ENCODE measurements around the gene PIGA. TPM values are rescaled to one million over a fixed set of nuclear protein-coding genes. Genes with fewer than 3 reads are reported as not detected.
"Not testable (repeated sequence)": the region's sequence is repeated elsewhere in the genome, so short reads cannot be mapped to it uniquely, and the experiment has no call there.

PIGA gene
- total RNA-seq, 1 experiment from 2014 or later, result 19.4 TPM

DNA sequence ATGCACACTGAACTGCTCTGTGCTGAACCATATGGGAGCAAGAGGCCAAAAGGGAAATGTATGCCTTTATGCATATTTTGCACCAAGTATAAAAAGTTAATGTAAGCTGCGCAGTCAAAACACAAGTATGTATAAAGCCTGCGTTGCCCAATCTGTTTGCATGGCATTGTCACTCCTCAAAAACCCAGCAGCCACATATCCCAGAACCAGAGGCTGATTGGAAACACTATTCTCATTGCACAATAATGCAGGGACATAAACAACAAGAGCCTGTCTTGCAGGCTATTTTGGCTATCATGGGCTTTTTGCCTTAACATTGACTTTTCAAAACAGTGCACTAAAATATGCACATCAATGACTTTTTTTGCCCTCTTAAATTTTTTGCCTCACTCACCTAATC lies 60.4 kb downstream of the PIGA start:
- H3K27ac Mint-ChIP-seq (ENCODE audit: unreplicated experiment), result no peak overlapping the region
- H3K36me3 ChIP-seq (ENCODE audit: control insufficient read depth, insufficient read depth, low read length), result no peaks in the 10 kb centered on the region
- H3K4me3 ChIP-seq (ENCODE audit: low read depth, low read length), result no peak overlapping the region
- H3K4me3 Mint-ChIP-seq (ENCODE audit: unreplicated experiment), result no peak overlapping the region
- peaks cover 5% of the 10 kb centered on the region for H3K4me1 Mint-ChIP-seq (ENCODE audit: low read depth, unreplicated experiment)
- peaks cover under 1% of the 10 kb centered on the region for H3K36me3 Mint-ChIP-seq (ENCODE audit: insufficient read depth, unreplicated experiment)
- no peaks in the 10 kb centered on the region for H3K4me1 ChIP-seq
- no peaks in the 10 kb centered on the region for H3K9me3 Mint-ChIP-seq (ENCODE audit: unreplicated experiment)
- no peaks in the 10 kb centered on the region for H3K27me3 Mint-ChIP-seq (ENCODE audit: insufficient read depth, unreplicated experiment)
- H3K27me3 ChIP-seq (replicated peaks; ENCODE audit: control insufficient read depth, insufficient read depth, low read length), result no peaks in the 10 kb centered on the region
- ChIA-PET CTCF (no interaction called here), POLR2A (no interaction called here)
- no TSS peak for BruUV-seq (replicated peaks)
- no peak for TF ChIP-seq CTCF (IDR thresholded peaks at IDR 0.05; ENCODE audit: insufficient read depth in 1 of 2, low read depth in 1 of 2, low read length in 1 of 2, severe bottlenecking in 1 of 2, unreplicated experiment in 1 of 2)
- intact Hi-C loops (cut with micrococcal nuclease; ENCODE audit: unreplicated experiment), result no loop called here
- no peaks in the 10 kb centered on the region for H3K9me3 ChIP-seq
- DNase-seq, result no peak

- BruUV-seq (replicated peaks); H3K27me3 Mint-ChIP-seq (ENCODE audit: insufficient read depth, unreplicated experiment); CTCF ChIA-PET; H3K27me3 ChIP-seq (replicated peaks; ENCODE audit: control insufficient read depth, insufficient read depth, low read length); intact Hi-C loops (cut with micrococcal nuclease; ENCODE audit: unreplicated experiment); DNase-seq; H3K36me3 ChIP-seq (ENCODE audit: control insufficient read depth, insufficient read depth, low read length); H3K4me3 ChIP-seq (ENCODE audit: low read depth, low read length); H3K4me1 ChIP-seq; H3K36me3 Mint-ChIP-seq (ENCODE audit: insufficient read depth, unreplicated experiment); H3K4me3 Mint-ChIP-seq (ENCODE audit: unreplicated experiment); H3K9me3 Mint-ChIP-seq (ENCODE audit: unreplicated experiment); H3K27ac Mint-ChIP-seq (ENCODE audit: unreplicated experiment); H3K9me3 ChIP-seq; POLR2A ChIA-PET: not testable (repeated sequence)
- H3K4me1 Mint-ChIP-seq (ENCODE audit: low read depth, unreplicated experiment), result peaks cover 10% of the 10 kb centered on the region
Measured at GRCh38 chrX:15273275-15273674, 62.0 kb downstream of the PIGA start.

DNA sequence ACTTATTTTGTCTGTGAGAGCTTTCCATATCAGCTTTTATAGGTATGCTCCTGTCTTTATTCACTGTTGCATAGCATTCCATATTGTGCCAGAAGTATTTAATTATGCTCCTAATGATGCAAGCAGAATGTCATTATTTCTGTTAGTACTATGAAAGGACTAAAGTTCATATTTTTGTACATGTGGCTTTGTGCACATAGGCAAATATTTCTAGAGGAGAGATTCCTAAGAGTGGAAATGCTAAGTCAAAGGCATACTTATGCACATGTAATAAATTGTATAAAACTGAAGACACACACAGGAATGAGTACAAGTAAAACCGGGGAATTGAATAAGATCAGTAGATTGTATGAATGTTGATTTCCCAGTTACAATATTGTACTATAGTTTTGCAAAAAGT lies 63.6 kb downstream of the PIGA start:
- Histone ChIP-seq H3K27me3 (replicated peaks; ENCODE audit: control insufficient read depth, insufficient read depth, low read length) (no peaks in the 10 kb centered on the region), H3K4me3 (ENCODE audit: low read depth, low read length) (no peak overlapping the region), H3K4me1 (no peaks in the 10 kb centered on the region), H3K36me3 (ENCODE audit: control insufficient read depth, insufficient read depth, low read length) (no peaks in the 10 kb centered on the region), H3K9me3 (no peaks in the 10 kb centered on the region)
- Mint-ChIP-seq H3K36me3 (ENCODE audit: insufficient read depth, unreplicated experiment) (peaks cover 6% of the 10 kb centered on the region), H3K27me3 (ENCODE audit: insufficient read depth, unreplicated experiment) (no peaks in the 10 kb centered on the region), H3K4me1 (ENCODE audit: low read depth, unreplicated experiment) (peaks cover 10% of the 10 kb centered on the region), H3K9me3 (ENCODE audit: unreplicated experiment) (no peaks in the 10 kb centered on the region), H3K27ac (ENCODE audit: unreplicated experiment) (no peak overlapping the region), H3K4me3 (ENCODE audit: unreplicated experiment) (no peak overlapping the region)
- TF ChIP-seq CTCF (IDR thresholded peaks at IDR 0.05; ENCODE audit: insufficient read depth in 1 of 2, low read depth in 1 of 2, low read length in 1 of 2, severe bottlenecking in 1 of 2, unreplicated experiment in 1 of 2), result no peak
- intact Hi-C loops (cut with micrococcal nuclease; ENCODE audit: unreplicated experiment), result no loop called here
- ChIA-PET CTCF (no interaction called here), POLR2A (no interaction called here)
- no peak for DNase-seq
- no TSS peak for BruUV-seq (replicated peaks)

All from Caco-2 (cell line).